GOT3 (cell line): Measurements from ENCODE around the gene WNT11.

Experiments
- DNase-seq: peaks from one replicate; lab custom pipeline; 2025; ENCODE audit warnings: mixed read lengths; lab: John Stamatoyannopoulos, UW

WNT11 gene

GRCh38 chr11:76153571-76153923 is 52.8 kb downstream of the WNT11 start:
- DNase-seq: no peak

- DNase-seq: no peak
These were observed 53.3 kb downstream of the WNT11 start for GRCh38 chr11:76152741-76153570.

DNA sequence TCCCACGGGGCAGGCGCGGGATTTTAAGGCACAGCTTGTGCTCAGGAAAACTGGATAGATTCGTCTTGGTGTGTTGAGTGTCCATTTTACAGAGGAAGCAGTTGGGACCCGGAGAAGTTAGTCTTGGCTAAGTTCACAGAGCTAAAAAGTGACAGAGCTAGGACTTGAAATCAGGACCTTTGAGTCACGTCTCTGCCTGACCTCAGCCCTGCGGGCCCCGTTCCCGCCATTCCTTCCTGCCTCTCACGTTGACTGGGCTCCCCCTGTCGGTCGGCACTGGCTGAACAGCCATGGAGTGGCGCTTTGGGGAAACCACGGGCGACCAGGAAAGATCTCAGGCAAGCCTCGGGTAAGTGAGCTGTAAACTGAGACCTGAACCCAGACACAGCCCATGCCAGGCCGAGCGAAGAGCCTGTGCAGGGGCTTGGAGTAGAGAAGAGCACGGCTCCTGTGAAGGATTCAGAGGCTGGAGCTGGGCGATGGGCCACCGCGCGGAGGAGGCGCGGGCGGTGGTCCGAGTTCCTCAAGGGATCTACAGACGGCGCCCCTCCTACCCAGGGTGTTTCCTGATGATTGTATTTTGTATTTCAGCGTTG is 54.1 kb downstream of the WNT11 start:
- DNase-seq: peak; percentile 21

GRCh38 chr11:76151556-76152085 is 54.7 kb downstream of the WNT11 start:
- no peak for DNase-seq

- no peak for DNase-seq
These were observed 56.2 kb downstream of the WNT11 start for GRCh38 chr11:76150141-76150540.

DNA sequence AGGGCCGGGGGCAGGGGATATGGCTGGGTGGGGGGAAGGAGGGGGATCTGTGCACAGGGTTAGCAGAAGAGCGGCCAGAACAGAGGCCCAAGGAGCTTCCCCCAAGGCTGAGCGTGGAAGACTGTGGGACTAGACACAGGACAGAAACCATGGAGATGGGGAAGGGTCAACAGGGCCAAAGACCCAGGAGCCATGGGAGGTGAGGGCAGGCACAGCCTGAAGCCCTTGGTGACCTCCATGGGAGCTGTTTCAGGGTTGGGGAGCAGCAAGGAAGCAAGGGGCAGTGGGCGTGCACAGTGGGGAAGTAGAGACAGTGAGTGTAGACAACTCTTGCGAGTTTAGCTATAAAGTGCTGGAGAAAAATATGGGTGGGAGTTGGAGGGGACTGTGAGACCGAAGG is 56.6 kb downstream of the WNT11 start:
- DNase-seq: no peak

- no peak for DNase-seq
These were observed 57.2 kb downstream of the WNT11 start for GRCh38 chr11:76148941-76149613.

- no peak for DNase-seq
These were observed 58.1 kb downstream of the WNT11 start for GRCh38 chr11:76148231-76148630.

- DNase-seq: no peak
These were observed 59.1 kb downstream of the WNT11 start for GRCh38 chr11:76147106-76147740.

- no peak for DNase-seq
These were observed 63.0 kb downstream of the WNT11 start for GRCh38 chr11:76143274-76143673.

- no peak for DNase-seq
These were observed 64.3 kb downstream of the WNT11 start for GRCh38 chr11:76141901-76142588.

DNA sequence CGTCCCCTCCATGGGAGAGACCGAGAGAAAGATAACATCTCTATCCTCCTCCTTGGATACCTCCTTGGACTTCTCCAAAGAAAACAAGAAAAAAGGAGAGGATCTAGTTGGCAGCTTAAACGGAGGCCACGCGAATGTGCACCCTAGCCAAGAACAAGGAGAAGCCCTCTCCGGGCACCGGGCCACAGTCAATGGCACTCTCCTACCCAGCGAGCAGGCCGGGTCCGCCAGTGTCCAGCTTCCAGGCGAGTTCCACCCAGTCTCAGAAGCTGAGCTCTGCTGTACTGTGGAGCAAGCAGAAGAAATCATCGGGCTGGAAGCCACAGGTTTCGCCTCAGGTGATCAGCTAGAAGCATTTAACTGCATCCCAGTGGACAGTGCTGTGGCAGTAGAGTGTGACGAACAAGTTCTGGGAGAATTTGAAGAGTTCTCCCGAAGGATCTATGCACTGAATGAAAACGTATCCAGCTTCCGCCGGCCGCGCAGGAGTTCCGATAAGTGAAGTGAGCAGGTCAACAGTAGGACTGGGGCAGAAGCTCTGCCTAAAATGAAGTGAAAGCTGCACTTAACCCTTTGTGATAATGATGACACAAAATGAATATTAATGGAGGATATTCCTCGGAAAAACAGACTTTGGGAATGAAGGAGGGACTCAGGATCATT is 65.3 kb downstream of the WNT11 start:
- no peak for DNase-seq

DNA sequence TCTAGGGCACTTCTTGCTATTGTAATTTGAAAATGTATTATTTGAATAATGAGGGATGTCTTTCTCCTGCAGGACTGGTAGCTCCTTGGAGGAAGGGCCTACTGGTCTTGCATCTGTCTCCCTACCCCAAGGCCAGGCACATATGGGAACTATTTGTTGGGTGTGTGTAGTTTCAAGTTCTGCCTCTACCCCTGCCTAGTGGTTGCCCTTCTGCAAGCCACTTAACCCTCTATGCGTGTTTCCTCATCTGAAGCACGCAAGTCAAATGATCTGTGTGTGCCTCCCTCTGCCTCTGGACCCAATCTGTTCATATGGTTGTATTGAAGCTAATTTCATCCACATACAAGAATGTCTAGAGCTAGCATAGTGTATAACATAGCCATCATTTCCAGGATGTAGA is 67.0 kb downstream of the WNT11 start:
- no peak for DNase-seq
